ENCODE results near the gene FOXK1.
"Not testable (repeated sequence)": the region's sequence is repeated elsewhere in the genome, so short reads cannot be mapped to it uniquely, and the experiment has no call there.

FOXK1 gene

DNA sequence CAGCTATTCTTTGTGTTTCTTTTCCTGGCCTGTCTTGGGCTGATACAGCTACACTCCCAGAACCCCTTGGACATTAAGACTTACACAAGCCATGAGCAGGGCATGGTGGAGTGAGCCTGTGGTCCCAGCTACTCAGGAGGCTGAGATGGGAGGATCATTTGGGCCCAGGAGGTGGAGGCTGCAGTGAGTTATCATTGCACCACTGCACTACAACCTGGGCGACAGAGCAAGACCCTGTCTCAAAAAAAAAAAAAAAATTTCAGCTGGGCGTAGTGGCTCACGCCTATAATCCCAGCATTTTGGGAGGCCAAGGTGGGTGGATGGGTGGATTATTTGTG is 13.6 kb upstream of the FOXK1 start:
- no peaks in the 10 kb centered on the region for H3K27me3 ChIP-seq (ENCODE audit: insufficient read depth, low read depth)

DNA sequence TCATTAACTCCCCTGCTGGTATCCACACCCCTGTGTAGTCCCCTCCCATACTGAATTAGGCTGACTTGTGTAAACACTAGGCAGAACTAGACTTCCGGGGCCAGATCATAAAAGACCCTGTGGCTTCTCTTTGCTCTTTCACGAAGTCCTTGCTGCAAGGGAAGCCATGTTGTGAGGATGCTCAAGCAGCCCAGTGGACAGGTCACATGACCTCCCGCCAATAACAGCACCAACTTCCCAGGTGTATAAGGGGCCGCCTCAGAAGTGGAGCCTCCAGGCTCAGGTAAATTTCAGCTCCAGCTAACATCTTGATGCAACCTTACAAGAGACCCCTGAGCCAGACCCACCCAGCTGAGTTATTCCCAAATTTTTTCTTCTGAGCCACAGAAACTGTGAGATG is 11.3 kb upstream of the FOXK1 start:
- Histone ChIP-seq H3K9ac (no peak overlapping the region), H3K27me3 (ENCODE audit: insufficient read depth, low read depth) (no peaks in the 10 kb centered on the region), H3K4me1 (ENCODE audit: low read depth, poor library complexity, severe bottlenecking) (peaks cover 10% of the 10 kb centered on the region), H3K4me3 (IDR thresholded peaks at IDR 0.05; ENCODE audit: insufficient read depth, low read depth, low read length) (no peak overlapping the region), H4K20me1 (ENCODE audit: insufficient read depth) (no peaks in the 10 kb centered on the region), H3K79me2 (ENCODE audit: insufficient read depth, low read depth) (no peaks in the 10 kb centered on the region), H2AFZ (ENCODE audit: low read depth) (no peak overlapping the region), H3K4me2 (no peak overlapping the region), H3K36me3 (ENCODE audit: insufficient read depth) (no peaks in the 10 kb centered on the region), H3K27ac (no peak overlapping the region)
- TF ChIP-seq, protein P1, sequence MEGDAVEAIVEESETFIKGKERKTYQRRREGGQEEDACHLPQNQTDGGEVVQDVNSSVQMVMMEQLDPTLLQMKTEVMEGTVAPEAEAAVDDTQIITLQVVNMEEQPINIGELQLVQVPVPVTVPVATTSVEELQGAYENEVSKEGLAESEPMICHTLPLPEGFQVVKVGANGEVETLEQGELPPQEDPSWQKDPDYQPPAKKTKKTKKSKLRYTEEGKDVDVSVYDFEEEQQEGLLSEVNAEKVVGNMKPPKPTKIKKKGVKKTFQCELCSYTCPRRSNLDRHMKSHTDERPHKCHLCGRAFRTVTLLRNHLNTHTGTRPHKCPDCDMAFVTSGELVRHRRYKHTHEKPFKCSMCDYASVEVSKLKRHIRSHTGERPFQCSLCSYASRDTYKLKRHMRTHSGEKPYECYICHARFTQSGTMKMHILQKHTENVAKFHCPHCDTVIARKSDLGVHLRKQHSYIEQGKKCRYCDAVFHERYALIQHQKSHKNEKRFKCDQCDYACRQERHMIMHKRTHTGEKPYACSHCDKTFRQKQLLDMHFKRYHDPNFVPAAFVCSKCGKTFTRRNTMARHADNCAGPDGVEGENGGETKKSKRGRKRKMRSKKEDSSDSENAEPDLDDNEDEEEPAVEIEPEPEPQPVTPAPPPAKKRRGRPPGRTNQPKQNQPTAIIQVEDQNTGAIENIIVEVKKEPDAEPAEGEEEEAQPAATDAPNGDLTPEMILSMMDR (conservative IDR thresholded peaks at IDR 0.05; ENCODE audit: low read depth, low read length) = no peak

More for the DNA sequence above, 13.6 kb upstream of the FOXK1 start:
- Histone ChIP-seq H4K20me1 (ENCODE audit: insufficient read depth) (no peaks in the 10 kb centered on the region), H3K27ac (no peak overlapping the region), H2AFZ (ENCODE audit: low read depth) (no peak overlapping the region), H3K79me2 (ENCODE audit: insufficient read depth, low read depth) (no peaks in the 10 kb centered on the region), H3K4me1 (ENCODE audit: low read depth, poor library complexity, severe bottlenecking) (peaks cover 10% of the 10 kb centered on the region), H3K36me3 (ENCODE audit: insufficient read depth) (no peaks in the 10 kb centered on the region), H3K4me3 (IDR thresholded peaks at IDR 0.05; ENCODE audit: insufficient read depth, low read depth, low read length) (no peak overlapping the region), H3K4me2 (no peak overlapping the region), H3K9ac (no peak overlapping the region)
- TF ChIP-seq, protein P1 (conservative IDR thresholded peaks at IDR 0.05; ENCODE audit: low read depth, low read length) = no peak

DNA sequence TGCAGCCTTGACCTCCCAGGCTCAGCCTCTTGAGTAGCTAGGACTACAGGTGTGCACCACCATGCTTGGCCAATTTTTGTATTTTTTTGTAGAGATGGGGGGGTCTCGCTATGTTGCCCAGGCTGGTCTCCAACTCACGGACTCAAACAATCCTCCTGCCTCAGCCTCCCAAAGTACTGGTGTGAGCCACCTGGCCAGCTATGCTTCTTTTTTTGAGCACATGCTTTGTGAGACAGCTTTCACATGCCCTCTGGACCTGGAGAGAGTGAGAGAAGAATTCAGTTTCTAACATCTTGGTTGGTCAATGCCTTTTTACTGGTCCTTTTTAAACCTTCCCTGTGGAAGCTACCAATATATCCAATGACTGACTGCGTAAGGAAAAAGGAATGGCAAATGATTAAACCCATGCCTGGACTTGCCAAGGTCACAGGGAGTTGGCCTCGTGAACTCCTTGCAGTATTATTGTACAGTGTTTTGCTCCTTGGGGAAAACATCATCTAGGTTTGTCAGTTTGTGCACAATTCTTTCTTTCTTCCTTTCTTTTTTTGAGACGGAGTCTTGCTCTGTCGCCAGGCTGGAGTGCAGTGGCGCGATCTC is 6.2 kb upstream of the FOXK1 start:
- Histone ChIP-seq H3K27ac (no peak overlapping the region), H3K4me2 (no peak overlapping the region), H3K9ac (no peak overlapping the region), H4K20me1 (ENCODE audit: insufficient read depth) (no peaks in the 10 kb centered on the region), H3K4me1 (ENCODE audit: low read depth, poor library complexity, severe bottlenecking) (no peaks in the 10 kb centered on the region), H3K79me2 (ENCODE audit: insufficient read depth, low read depth) (no peaks in the 10 kb centered on the region), H3K36me3 (ENCODE audit: insufficient read depth) (no peaks in the 10 kb centered on the region), H3K27me3 (ENCODE audit: insufficient read depth, low read depth) (no peaks in the 10 kb centered on the region), H3K4me3 (IDR thresholded peaks at IDR 0.05; ENCODE audit: insufficient read depth, low read depth, low read length) (no peak overlapping the region), H2AFZ (ENCODE audit: low read depth) (no peak overlapping the region)
- TF ChIP-seq, protein P1 (conservative IDR thresholded peaks at IDR 0.05; ENCODE audit: low read depth, low read length) = no peak

DNA sequence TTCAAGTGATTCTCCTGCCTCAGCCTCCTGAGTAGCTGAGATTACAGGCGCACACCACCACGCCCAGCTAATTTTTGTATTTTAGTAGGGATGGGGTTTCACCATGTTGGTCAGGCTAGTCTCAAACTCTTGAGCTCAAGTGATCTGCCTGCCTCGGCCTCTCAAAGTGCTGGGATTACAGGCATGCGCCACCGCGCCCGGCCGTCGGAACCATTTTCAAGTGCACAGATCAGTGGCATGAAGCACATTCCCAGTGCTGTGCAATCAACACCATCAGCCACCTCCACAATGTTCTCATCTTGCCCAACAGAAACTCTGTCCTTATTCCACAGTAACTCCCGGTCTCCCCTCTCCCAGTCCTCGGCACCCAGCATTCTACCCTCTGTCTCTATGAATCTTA is 4.6 kb upstream of the FOXK1 start:
- H3K27me3 ChIP-seq (ENCODE audit: insufficient read depth, low read depth); H3K4me2 ChIP-seq; H4K20me1 ChIP-seq (ENCODE audit: insufficient read depth); H3K4me1 ChIP-seq (ENCODE audit: low read depth, poor library complexity, severe bottlenecking); H3K79me2 ChIP-seq (ENCODE audit: insufficient read depth, low read depth); H3K9ac ChIP-seq; H3K4me3 ChIP-seq (IDR thresholded peaks at IDR 0.05; ENCODE audit: insufficient read depth, low read depth, low read length); H3K36me3 ChIP-seq (ENCODE audit: insufficient read depth); H3K27ac ChIP-seq; H2AFZ ChIP-seq (ENCODE audit: low read depth): not testable (repeated sequence)

DNA sequence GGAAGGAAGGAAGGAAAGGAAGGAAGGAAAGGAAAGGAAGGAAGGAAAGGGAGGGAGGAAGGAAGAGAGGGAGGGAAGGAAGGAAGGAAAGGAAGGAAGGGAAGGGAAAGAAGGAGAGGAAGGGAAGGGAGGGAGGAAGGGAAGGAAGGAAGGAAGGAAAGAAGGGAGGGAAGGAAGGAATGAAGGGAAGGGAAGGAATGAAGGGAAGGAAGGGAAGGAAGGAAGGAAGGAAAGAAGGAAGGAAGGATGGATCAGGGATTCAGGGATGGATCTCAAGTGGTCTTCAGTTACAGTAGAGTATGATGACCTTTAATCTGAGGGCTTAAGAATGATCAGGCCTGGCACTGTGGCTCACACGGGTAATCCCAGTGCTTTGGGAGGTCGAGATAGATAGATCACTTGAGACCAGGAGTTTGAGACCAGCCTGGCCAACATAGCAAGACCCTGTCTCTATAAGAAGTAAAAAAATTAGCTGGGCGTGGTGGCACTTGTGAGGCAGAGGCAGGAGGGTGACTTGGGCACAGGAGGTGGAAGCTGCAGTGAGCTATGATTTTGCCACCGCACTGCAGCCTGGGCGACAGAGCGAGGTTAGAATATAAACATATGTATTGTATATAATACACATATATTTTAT is 760 bp upstream of the FOXK1 start:
- Histone ChIP-seq H3K27ac (no peak overlapping the region; the same call in 1 of the 2 replicates), H3K27me3 (ENCODE audit: insufficient read depth, low read depth) (no peaks in the 10 kb centered on the region), H2AFZ (ENCODE audit: low read depth) (peak overlapping the region; percentile 96)

More for the DNA sequence above, 760 bp upstream of the FOXK1 start:
- Histone ChIP-seq H4K20me1 (ENCODE audit: insufficient read depth) (peaks cover 12% of the 10 kb centered on the region), H3K4me1 (ENCODE audit: low read depth, poor library complexity, severe bottlenecking) (peaks cover 17% of the 10 kb centered on the region), H3K79me2 (ENCODE audit: insufficient read depth, low read depth) (peaks cover 39% of the 10 kb centered on the region), H3K36me3 (ENCODE audit: insufficient read depth) (no peaks in the 10 kb centered on the region), H3K4me3 (IDR thresholded peaks at IDR 0.05; ENCODE audit: insufficient read depth, low read depth, low read length) (no peak overlapping the region), H3K9ac (peak overlapping the region; percentile 67), H3K4me2 (peak overlapping the region; percentile 23)
- TF ChIP-seq, protein P1 (conservative IDR thresholded peaks at IDR 0.05; ENCODE audit: low read depth, low read length) = no peak
